SKM-1 (cell line): ENCODE measurements around the gene SOCS1.
A peak's percentile ranks its signal among the peaks of the same experiment; 100 is the strongest.

Source experiments
- DNase-seq: peaks from one replicate; lab custom pipeline; 2025; ENCODE audit not compliant: unreplicated experiment; lab: John Stamatoyannopoulos, UW

Gene SOCS1

GRCh38 chr16:11289202-11289601, 33.2 kb upstream of the SOCS1 start:
- DNase-seq, result no peak

DNA sequence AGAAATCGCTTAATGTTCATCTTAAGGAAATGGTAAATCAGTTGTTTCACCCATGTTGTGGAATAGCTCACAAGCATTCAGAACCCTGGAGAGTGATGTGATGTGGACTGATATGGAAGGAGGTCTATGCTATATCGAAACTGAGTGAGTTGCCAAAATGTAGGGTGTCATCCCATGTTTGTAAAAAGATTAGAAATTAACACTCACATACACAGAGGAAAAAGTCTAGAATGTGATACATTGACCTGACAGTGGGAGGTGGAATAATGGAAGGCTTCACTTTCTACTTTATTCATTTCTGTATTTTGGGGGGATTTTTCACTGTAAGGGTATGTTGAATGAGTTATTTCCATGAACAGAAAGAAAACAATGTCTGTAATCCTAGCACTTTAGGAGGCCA, 29.8 kb upstream of the SOCS1 start:
- no peak for DNase-seq

DNA sequence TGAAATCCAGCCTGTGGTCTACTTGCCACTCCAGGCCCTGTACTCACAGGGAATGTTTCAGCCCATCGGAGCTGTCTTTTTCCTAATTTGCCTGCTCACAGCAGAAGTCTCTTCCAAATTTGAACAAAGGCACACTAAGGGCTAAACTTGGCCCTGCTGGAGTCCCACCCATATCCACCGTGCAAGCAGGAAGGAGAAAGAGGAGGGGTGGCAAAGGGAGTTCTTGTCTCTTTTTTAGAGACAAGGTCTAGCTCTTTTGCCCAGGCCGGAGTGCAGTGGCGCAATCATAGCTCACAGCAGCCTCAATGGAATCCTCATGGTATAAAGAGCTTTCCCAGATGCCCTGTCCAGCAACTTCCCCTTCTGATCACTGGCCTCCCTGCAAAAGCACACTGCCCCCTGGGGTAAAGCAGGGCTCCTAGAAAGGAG, 27.8 kb upstream of the SOCS1 start:
- DNase-seq, result no peak

DNA sequence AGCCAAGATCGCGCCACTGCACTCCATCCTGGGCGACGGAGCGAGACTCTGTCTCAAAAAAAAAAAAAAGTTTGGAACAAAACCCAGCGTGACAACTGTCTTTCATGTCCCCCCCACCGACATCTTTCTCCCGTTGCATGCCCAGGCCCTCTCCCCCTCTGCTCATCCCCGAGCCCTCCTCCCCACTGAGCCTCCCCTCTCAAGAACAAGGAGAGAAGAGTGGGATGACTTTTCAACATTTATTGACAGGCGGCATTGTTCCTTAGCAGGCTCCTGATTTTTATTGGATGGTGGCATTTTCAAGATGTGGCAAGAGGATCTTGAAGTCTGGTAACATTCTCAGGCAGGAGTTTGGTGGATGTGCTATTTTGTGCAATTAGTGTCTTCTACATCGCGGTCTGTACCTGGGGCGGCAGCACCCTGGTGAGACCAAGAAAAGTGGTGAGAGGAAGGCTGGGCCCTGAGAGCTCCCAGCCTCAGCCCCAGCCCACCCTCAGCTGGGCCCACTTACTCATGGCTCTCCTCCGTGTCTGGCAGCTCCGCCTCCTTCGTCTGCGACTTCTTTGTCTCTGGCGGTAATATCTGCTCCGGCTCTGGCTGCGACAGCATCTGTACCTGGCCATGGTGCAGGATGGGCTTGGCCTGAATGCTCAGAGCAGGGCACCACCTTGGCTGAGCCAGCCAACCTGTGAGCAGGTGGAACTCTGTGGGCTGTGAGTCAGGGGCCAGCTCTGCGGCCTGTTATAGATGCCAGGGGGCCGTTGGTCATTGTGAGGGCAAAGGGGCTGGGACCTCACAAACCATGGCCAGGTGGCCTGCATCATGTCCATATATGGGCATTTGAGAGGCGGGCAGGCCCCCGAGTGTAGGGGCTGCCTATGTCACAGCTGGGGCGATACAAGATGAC, 24.9 kb upstream of the SOCS1 start, which contains the start of gene PRM1:
TSS of gene PRM1 (minus strand) at position 715 of the 907 bp plus-strand sequence. CDS start at position 623, 92 bp downstream.
- no peak for DNase-seq

GRCh38 chr16:11278681-11279628, 23.0 kb upstream of the SOCS1 start:
- DNase-seq, result peak; percentile 37

DNA sequence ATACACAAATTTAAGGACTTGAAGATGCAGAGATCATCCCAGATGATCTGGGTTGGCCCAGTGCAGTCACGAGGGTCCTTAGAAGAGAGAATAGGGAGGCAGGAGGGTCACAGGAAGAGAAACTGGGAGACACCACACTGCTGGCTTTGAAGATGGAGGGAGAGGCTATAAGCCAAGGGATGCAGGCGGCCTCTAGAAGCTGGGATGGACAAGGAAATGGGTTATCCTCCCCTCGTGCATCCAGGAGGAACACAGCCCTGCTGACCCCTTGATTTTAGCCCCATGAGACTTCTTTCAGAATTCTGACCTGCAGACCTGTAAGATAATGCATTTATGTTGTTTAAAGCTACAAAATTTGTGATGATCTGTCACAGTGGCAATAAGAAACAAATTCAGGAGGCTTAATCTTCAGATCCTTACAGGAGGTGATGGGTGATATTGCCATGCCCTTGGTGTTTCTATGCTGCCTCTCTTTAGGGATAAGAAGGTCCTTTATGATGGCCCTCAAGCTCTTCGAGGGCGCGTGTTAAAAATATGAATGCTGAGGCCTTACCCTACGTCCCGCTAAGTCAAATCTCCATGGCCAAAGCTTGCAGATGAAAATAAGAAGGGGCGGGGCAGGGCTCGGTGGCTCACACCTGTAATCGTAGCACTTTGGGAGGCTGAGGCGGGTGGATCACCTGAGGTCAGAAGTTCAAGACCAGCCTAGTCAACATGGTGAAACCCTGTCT, 21.8 kb upstream of the SOCS1 start:
- DNase-seq, result no peak

DNA sequence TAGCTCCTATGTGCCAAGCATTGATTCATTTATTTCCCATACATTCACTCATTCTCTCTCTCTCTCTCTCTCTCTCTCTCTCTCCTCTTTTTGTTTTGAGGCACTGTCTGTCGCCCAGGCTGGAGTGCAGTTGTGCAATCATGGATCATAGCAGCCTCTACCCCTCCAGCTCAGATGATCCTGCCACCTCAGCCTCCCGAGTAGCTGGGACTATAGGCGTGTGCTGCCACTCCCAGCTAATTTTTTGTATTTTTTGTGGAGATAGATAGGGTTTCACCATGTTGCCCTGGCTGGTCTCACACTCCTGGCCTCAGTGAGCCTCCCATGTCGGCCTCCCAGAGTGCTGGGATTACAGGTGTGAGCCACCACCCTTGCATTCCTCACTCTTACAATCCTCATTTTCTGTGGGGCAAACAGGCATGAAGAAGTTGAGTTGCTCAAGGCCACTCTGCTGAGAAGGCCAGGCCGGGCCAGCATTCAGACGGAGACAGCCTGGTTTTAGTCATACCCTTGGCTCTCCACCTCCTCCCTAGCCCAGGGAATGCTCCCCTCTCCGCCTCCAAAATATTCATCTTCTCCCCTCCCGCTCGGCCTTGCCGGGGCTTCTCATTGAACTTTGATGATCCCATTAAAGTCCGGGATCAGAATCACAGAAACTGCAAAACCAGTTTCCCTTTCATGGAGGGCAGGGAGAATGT, 21.0 kb upstream of the SOCS1 start:
- no peak for DNase-seq

DNA sequence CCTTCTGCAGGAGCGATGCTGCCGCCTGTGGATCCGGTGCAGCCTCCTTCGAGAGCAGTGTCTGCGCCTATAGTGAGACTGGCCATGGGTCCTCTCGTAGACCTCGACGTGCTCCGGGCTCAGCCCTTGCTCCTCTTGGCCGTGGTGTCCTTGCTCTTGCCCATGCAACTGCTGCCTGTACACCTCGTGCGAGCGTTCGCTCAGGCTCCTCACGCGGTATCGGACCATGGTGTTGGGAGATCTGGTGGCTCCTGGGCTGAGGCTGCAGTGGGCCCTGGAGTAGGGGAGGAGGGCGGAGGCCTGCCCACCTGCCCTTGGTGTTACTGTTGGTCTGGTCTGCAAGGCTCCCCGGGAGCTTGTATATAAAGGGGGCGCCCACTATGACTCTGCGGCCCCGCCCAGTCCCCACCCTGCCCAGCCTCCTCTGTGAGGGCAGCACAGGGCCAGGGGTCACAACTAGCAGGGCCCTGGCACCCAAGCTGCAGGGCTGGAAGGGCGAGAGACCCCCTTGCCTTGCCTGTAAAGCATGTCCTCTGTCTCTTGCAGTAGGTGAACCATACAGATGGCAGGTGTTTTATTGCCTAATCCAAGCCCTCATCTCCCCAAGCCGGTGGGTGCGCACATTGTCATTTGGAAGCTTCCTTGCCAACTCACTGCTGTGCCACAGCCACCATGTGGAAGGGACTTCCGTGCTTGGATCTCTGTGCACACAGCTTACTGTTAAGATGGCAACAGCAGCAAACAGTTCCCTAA, 20.3 kb upstream of the SOCS1 start, which contains the start of gene PRM2:
TSS of gene PRM2 (minus strand) at position 338 of the 753 bp plus-strand sequence. CDS start at position 228, 110 bp downstream.
- no peak for DNase-seq

DNA sequence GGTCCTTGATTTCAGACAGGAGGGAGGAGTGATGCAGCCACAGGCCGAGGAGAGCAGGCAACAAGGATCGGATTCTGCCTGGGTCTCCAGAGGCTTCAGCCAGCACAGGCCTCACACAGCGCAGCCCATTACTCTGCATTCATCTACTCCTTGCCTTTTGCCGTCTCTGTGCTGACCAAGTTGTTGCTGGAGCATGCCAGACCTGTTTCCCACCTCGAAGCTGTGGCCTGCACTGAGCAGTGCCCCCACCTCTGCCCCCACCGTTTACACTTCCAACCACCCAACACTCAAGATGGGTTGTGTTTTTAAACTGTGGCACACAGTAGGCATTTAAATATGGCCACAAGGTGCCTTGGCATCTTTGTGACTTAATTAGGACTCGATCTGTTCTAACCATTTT, 19.0 kb upstream of the SOCS1 start:
- DNase-seq, result no peak

DNA sequence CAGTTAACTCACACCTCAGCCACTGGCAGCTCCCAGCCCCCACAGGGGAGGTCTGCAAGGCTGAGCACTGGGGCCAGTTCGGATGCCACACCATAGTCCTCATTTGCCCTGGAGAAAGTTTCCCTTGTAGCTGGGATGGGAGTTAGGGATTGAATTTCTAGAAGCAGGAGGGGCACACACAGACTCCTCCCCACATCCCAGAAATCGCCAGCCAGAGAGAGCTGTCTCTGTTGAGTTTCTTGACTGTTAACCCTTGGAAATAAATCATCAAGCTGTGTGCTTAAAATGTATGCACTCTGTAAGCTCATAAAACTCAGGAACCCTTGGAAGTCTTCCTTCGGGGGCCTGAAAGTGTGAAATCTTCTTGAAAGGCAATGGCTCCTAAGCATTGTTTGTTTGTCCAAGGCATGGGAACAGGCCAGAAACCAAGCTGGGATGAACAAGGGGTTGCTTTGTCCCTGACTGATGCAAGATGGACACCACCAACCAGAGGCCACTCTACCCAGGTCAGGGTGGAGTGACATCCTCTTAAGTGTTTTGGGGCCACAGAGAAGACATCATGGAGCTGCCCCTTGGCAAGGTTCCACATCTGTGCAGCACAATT, 17.8 kb upstream of the SOCS1 start:
- DNase-seq, result no peak

DNA sequence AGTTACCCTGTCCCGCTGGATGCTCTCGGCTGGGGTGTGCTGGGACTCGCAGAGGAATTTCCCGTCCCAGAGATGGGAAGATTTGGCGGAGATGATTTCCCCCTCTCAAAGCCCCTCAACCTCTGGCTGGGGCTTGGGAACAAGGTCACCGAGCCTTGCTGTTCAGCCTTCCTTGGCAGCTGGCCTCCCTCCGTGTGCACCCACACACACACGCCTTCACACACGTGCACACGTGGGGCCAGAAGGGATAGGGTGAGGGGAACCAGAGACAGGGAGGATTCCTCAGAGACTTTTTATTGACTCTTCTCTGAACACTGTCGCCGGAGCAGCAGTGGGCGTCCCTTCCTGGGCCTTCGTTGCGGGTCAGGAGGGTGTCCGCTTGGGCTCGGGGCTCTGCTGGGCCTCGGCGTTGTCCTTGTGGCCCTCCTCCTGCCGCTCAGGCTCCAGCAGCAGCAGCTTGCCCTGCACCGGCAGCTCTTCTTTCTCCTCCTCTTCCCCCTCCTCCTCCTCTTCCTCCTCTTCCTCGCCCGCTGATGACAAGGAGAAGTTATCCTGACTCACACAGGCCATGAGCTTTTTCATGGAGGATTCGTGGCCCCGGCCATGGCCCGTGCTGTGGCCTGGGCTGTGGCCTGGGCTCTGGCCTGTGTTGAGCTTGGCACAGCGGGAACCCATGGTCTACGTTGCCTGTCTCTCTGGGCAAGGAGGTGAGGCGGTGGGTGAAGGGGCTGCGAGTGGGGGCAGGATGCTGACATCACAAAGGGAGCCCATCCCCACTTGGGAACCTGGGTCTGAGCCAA, 17.1 kb upstream of the SOCS1 start, which contains the start of gene PRM3:
TSS of gene PRM3 (minus strand) at position 709 of the 800 bp plus-strand sequence. CDS start at position 675, 34 bp downstream.
- DNase-seq, result no peak

GRCh38 chr16:11272484-11272883, 16.5 kb upstream of the SOCS1 start:
- no peak for DNase-seq

DNA sequence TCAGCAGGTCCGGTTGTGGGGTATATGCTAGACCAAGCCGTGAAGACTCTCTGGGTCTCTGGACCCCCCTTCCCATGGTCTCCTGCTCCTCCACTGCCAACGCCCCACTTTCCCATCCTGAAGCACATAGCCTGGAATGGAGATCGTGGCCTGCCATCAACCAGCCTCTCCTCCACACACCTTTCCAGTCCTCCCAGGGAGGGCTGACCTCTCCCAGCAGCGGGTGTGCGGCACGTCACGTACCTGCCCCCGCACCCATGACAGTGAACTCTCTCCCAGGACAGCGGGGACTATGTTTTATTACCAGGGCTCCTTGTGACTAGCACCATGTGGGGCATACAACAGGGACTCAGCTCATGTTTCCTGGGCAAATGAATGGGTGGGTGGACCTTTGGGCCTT, 15.6 kb upstream of the SOCS1 start:
- no peak for DNase-seq

DNA sequence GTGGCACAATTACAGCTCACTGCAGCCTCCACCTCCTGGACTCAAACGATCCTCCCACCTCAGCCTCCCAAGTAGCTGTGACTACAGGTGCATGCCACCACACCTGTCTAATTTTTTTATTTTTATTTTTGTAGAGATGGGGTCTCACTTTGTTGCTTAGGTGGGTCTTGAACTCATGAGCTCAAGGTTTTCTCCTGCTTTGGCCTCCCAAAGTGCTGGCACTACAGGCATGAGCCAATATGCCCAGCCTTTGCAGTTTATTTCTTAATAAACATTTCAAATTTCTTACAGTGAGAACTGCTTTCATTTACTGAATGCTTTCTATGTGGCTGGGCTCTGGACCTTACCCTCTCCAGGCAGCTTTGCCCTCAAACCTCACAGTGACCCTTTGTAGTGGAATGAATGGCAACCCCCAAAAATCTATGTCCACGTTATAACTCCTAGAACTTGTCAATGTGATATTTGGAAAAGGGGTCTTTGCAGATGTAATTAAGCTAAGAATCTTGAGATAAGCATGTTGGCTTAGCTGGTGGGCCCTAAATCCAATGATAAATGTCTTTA, 14.7 kb upstream of the SOCS1 start:
- DNase-seq, result no peak

DNA sequence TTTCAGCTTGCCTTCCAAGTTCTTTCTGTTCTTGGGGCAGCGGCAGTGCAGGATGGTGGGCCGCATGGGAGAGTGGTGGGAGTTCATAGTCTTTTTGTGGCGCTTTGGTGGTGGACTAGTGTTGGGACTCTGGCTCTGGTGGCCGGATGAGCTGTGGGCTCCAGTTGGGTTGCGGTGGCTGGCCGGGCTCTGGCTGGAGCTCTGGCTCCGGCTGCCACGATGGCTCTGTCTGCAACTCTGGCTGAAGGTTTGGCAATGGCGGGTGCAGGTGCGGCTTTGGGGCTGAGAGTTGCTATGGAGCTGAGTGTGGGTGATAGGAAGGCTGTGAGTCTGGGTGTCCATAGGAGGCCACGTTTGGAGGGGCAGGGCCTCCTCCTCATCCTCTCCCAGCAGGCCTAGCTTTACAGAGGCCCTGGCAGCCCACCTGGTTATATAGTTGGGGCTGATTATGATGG, 12.9 kb upstream of the SOCS1 start, which contains the start of gene TNP2:
TSS of gene TNP2 (minus strand) at position 405 of the 455 bp plus-strand sequence. CDS start at position 342, 63 bp downstream.
- no peak for DNase-seq

DNA sequence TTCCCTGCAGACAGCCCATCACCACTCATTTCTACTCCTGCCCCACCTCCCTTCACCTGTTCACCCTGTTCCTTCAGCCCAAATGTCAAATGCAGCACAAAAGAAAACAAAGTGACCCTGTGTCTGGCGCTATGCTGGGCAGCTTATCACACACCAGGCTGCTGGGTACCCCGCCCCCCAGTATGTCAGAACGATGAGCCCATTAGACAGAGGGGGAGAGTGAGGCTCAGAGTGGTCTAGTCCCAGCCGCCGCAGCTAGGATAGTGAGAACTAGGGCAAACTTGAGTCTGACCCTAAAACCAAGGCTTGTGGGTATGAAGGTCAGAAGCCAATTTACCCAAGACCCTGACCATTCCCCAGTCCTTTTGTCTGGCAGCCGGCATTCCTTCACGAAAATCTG, 9.1 kb upstream of the SOCS1 start:
- DNase-seq, result no peak

DNA sequence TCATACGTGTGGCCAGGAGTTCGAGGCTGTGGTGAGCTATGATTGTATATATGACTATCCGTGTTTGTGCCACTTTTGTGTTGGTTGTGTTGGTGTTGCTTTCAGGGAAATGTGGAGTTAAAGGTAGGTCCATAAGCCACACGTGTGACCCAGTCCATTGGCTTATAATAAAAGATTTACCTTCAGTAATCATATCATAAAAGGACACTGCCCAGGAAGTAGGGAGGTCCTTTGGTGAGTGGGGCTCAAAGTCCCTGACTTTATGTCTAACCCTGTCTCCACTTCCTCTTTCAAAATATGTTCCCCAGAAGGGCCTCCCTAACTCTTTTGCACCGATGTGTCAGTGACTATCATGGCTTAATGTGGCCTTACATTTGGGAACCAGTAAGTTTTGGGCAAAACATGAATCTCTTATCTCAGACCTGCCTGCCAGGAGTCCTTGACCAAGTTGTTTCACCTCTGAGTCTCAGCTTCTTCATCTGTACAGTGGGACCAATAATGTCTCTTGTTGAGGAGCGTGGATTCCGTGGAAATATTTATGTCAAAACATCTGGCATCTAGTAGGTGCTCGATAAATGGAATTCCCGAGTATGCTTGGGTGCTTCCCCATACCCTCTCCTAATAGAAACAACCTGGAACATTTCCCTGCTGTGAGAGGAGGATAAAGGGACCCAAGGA, 8.3 kb upstream of the SOCS1 start:
- DNase-seq, result peak; percentile 43
